Measurements from ENCODE around the gene REEP6.

The REEP6 gene

GRCh38 chr19:1472231-1473084, 18.5 kb upstream of the REEP6 start:
- peaks cover 5% of the 10 kb centered on the region for H3K4me1 ChIP-seq (ENCODE audit: insufficient read depth, poor library complexity, severe bottlenecking)
- H3K27ac ChIP-seq (ENCODE audit: poor library complexity, severe bottlenecking): no peak overlapping the region
- peaks cover 42% of the 10 kb centered on the region for H3K27me3 ChIP-seq (ENCODE audit: insufficient read depth, poor library complexity, severe bottlenecking)
- TF ChIP-seq CTCF (IDR thresholded peaks at IDR 0.05; ENCODE audit: poor library complexity, severe bottlenecking): no peak
- ATAC-seq (ENCODE audit: low read depth) (no peak), DNase-seq (ENCODE audit: low spot score) (no peak)
- H3K9me3 ChIP-seq (ENCODE audit: severe bottlenecking): no peaks in the 10 kb centered on the region
- peaks cover 13% of the 10 kb centered on the region for H3K36me3 ChIP-seq (ENCODE audit: low read depth)
- no peak overlapping the region for H3K4me3 ChIP-seq (ENCODE audit: severe bottlenecking)

- peaks cover 34% of the 10 kb centered on the region for H3K27me3 ChIP-seq (ENCODE audit: insufficient read depth, poor library complexity, severe bottlenecking)
- no peaks in the 10 kb centered on the region for H3K9me3 ChIP-seq (ENCODE audit: severe bottlenecking)
- no peak for ATAC-seq (ENCODE audit: low read depth)
- H3K27ac ChIP-seq (ENCODE audit: poor library complexity, severe bottlenecking): no peak overlapping the region
- H3K4me3 ChIP-seq (ENCODE audit: severe bottlenecking): no peak overlapping the region
- H3K4me1 ChIP-seq (ENCODE audit: insufficient read depth, poor library complexity, severe bottlenecking): peaks cover 5% of the 10 kb centered on the region
- DNase-seq (ENCODE audit: low spot score): no peak
- no peak for TF ChIP-seq CTCF (IDR thresholded peaks at IDR 0.05; ENCODE audit: poor library complexity, severe bottlenecking)
- peaks cover 18% of the 10 kb centered on the region for H3K36me3 ChIP-seq (ENCODE audit: low read depth)
Observed at GRCh38 chr19:1473085-1473851, 17.7 kb upstream of the REEP6 start.

GRCh38 chr19:1474011-1474764, 16.8 kb upstream of the REEP6 start:
- H3K27me3 ChIP-seq (ENCODE audit: insufficient read depth, poor library complexity, severe bottlenecking): peaks cover 27% of the 10 kb centered on the region
- no peak for DNase-seq (ENCODE audit: low spot score)

GRCh38 chr19:1474765-1475351, 16.1 kb upstream of the REEP6 start:
- no peak for DNase-seq (ENCODE audit: low spot score)
- Histone ChIP-seq H3K36me3 (ENCODE audit: low read depth) (peaks cover 18% of the 10 kb centered on the region), H3K9me3 (ENCODE audit: severe bottlenecking) (no peaks in the 10 kb centered on the region), H3K4me3 (ENCODE audit: severe bottlenecking) (no peak overlapping the region), H3K4me1 (ENCODE audit: insufficient read depth, poor library complexity, severe bottlenecking) (peaks cover 5% of the 10 kb centered on the region), H3K27ac (ENCODE audit: poor library complexity, severe bottlenecking) (no peak overlapping the region), H3K27me3 (ENCODE audit: insufficient read depth, poor library complexity, severe bottlenecking) (peaks cover 25% of the 10 kb centered on the region)
- ATAC-seq (ENCODE audit: low read depth): no peak
- no peak for TF ChIP-seq CTCF (IDR thresholded peaks at IDR 0.05; ENCODE audit: poor library complexity, severe bottlenecking)

More at GRCh38 chr19:1474011-1474764, 16.8 kb upstream of the REEP6 start:
- no peak for TF ChIP-seq CTCF (IDR thresholded peaks at IDR 0.05; ENCODE audit: poor library complexity, severe bottlenecking)
- H3K4me3 ChIP-seq (ENCODE audit: severe bottlenecking): no peak overlapping the region
- H3K36me3 ChIP-seq (ENCODE audit: low read depth): peaks cover 18% of the 10 kb centered on the region
- no peak for ATAC-seq (ENCODE audit: low read depth)
- no peaks in the 10 kb centered on the region for H3K9me3 ChIP-seq (ENCODE audit: severe bottlenecking)
- H3K27ac ChIP-seq (ENCODE audit: poor library complexity, severe bottlenecking): no peak overlapping the region
- peaks cover 5% of the 10 kb centered on the region for H3K4me1 ChIP-seq (ENCODE audit: insufficient read depth, poor library complexity, severe bottlenecking)

Data from RWPE2 (cell line).